ENCODE results near the gene MRPL51.

MRPL51 gene

DNA sequence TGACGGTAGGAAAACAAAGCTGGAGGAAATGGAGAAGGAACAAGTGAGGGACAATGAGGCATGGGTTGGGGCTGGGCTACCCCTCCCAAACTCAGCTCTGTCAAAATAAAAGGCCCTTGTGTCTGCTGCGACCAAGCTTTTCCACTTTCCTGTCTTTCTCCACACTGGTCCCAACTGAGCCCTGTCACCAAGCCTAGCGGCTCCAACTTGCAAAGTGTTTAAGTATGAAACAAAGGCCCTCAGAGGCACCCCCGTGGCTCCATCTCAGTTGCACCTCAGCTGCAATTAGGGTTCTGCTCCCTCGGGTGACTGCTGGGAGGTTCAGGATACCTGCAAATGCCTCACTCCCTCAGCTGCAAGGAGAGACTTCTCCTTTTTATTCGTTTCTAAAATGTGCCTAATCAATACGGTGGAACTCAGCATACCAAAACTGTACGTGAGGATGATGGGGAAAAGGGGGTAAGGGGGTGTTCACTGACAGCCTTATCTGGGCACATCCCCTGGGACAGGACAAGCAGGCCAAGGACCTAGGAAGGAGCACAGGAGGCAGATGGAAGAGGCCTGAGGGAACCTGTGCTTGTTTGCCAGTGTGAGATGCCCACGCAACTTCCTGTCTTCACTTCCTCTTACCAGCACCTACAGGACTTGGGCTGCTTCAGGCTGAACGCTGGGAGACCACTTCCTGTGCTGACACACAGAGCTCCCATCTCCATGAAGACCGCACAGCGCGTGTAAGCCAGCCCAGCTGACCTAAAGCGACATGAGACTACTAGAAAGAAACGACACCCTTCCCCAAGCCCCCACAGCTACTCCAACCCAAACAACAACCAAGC, 31.4 kb downstream of the MRPL51 start:
- DNase-seq (ENCODE audit: low spot score): no peak

DNA sequence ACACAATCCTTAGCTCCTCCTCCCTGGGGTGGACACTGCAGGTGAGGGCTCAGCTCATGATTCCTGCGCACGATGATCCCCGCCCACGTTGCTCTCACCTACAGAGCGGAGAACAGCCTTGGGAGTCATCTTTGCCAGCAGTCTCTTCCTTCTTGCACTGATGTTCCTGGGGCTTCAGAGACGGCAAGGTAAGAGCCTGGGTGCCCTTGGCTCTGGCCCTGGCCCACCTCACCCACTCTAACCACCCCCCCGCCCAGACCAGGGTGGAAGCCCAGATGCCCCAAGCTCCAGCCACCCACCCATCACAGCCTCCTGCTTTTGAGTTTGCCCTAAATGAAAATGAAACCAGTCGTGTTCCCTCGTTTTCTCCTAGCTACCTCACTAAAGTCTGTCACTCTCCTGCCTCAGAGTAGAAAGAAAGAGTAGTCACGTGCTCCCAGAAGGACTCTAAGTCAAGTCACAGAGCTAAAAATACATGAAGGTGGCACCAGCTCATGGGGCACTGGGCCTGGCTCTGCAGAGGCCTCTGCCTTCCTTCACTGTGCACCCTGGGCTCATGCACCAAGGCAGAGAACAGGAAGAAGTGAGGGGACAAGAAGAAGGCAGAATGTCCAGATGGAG, 32.2 kb downstream of the MRPL51 start:
- no peak for DNase-seq (ENCODE audit: low spot score)

GRCh38 chr12:6459004-6459337, 34.1 kb downstream of the MRPL51 start:
- no peak for DNase-seq (ENCODE audit: low spot score)

DNA sequence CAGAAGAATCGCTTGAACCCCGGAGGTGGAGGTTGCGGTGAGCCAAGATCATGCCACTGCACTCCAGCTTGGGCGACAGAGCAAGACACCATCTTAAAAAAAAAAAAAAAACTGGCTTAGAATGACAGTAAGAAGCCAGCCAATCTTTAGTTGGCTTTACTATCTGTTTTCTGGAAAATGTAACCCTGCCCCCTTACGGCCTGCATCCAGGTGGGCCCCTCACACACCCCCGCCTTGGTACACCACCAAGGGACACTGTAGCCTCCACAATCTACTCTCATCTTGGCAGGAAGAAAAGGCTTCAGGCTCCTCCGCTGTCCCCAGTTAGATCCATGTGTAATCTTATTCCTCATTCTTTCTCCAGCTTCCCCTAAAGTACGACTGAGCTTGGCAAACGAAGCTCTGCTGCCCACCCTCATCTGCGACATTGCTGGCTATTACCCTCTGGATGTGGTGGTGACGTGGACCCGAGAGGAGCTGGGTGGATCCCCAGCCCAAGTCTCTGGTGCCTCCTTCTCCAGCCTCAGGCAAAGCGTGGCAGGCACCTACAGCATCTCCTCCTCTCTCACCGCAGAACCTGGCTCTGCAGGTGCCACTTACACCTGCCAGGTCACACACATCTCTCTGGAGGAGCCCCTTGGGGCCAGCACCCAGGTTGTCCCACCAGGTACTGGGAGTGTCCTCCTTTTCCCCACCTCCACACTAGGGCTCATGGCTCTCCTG, 34.6 kb downstream of the MRPL51 start:
- no peak for DNase-seq (ENCODE audit: low spot score)

GRCh38 chr12:6457220-6457945, 35.7 kb downstream of the MRPL51 start:
- DNase-seq (ENCODE audit: low spot score): no peak

GRCh38 chr12:6452944-6453630, 40.0 kb downstream of the MRPL51 start:
- no peak for DNase-seq (ENCODE audit: low spot score)

GRCh38 chr12:6452245-6452943, 40.7 kb downstream of the MRPL51 start:
- DNase-seq (ENCODE audit: low spot score): peak; percentile 14

DNA sequence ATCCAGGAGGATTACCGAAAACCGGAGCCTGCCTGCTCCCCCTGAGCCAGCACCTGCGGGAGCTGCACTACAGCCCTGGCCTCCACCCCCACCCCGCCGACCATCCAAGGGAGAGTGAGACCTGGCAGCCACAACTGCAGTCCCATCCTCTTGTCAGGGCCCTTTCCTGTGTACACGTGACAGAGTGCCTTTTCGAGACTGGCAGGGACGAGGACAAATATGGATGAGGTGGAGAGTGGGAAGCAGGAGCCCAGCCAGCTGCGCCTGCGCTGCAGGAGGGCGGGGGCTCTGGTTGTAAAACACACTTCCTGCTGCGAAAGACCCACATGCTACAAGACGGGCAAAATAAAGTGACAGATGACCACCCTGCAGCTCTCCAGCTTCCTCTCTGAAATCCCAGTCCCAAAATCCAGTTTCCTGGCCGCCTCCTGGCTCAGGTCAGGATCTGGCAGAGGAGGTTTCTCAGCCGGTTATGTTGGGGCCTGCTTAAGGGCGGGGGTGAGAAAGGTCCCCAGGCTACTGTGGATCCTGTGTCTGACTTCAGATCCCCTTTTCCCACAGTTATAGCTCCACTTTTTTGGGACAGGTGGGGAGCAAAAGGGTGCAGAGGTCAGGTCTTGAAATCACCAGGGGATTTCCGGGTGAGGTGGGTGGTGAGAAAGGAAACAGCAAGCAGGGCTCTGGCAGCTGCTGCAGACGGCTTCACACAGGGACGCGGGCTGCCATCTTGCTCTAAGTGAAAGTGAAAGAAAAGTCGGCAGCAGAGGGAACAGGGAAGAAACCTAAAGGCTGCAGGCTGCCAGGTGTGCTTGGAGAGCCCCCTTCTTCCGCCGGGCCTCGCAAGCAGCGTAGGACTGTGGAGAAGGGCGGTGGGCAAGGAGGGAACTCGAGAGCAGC, 41.5 kb downstream of the MRPL51 start, which contains the start of gene TAPBPL:
Gene TAPBPL, plus strand, starts transcription at position 695 of the 897 bp plus-strand sequence. CDS start 207 bp downstream, outside the sequence.
- DNase-seq (ENCODE audit: low spot score): peak; percentile 65

GRCh38 chr12:6450869-6451347, 42.2 kb downstream of the MRPL51 start:
- no peak for DNase-seq (ENCODE audit: low spot score)

GRCh38 chr12:6450091-6450868, 42.8 kb downstream of the MRPL51 start:
- no peak for DNase-seq (ENCODE audit: low spot score)

DNA sequence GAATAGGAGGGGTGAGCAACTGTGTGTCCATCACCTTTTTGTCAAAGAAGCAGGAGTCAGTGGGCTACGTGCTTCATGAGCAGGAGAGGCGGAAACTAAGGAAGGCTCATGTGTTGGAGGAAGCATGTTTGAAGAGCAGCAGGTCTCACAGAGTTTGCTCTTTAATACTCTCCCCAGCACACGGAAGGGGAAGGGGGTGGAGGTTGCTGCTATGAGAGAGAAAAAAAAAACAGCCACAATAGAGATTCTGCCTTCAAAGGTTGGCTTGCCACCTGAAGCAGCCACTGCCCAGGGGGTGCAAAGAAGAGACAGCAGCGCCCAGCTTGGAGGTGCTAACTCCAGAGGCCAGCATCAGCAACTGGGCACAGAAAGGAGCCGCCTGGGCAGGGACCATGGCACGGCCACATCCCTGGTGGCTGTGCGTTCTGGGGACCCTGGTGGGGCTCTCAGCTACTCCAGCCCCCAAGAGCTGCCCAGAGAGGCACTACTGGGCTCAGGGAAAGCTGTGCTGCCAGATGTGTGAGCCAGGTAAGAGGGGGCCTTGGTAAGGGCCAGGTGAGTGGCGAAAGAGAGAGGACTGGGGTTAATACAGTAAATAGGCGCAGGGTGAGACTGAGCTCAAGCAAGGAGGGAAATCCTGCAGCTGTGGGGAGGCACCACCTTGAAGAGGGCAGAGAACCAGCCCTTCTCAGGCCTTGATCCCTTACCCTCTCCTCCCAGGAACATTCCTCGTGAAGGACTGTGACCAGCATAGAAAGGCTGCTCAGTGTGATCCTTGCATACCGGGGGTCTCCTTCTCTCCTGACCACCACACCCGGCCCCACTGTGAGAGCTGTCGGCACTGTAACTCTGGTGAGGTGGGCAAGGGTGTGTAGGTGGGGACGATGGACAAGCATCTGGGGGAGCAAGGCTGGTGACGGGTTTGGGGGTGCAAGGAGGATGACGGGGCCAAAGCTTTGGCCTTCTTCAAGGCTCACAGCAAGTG, 48.1 kb downstream of the MRPL51 start, which contains the start of gene CD27:
Gene CD27, plus strand, starts transcription at position 252 of the 985 bp plus-strand sequence. Its CDS starts 141 bp downstream, at position 393.
- DNase-seq (ENCODE audit: low spot score): no peak

GRCh38 chr12:6444031-6444430, 49.0 kb downstream of the MRPL51 start:
- DNase-seq (ENCODE audit: low spot score): no peak

GRCh38 chr12:6443361-6443983, 49.6 kb downstream of the MRPL51 start:
- DNase-seq (ENCODE audit: low spot score): no peak

- DNase-seq (ENCODE audit: low spot score): no peak
Observed at GRCh38 chr12:6442836-6443235, 50.2 kb downstream of the MRPL51 start.

Measured in cerebellar cortex (tissue), 1 donor.